ENCODE results near the gene NCK2. TPM values are rescaled to one million over a fixed set of nuclear protein-coding genes. Genes with fewer than 3 reads are reported as not detected.

The NCK2 gene
- total RNA-seq, 5 donors from 2014 or later (not counting 1 experiment from before 2014, with no cell fraction given), result 97.7 to 154 (median 120) TPM

DNA sequence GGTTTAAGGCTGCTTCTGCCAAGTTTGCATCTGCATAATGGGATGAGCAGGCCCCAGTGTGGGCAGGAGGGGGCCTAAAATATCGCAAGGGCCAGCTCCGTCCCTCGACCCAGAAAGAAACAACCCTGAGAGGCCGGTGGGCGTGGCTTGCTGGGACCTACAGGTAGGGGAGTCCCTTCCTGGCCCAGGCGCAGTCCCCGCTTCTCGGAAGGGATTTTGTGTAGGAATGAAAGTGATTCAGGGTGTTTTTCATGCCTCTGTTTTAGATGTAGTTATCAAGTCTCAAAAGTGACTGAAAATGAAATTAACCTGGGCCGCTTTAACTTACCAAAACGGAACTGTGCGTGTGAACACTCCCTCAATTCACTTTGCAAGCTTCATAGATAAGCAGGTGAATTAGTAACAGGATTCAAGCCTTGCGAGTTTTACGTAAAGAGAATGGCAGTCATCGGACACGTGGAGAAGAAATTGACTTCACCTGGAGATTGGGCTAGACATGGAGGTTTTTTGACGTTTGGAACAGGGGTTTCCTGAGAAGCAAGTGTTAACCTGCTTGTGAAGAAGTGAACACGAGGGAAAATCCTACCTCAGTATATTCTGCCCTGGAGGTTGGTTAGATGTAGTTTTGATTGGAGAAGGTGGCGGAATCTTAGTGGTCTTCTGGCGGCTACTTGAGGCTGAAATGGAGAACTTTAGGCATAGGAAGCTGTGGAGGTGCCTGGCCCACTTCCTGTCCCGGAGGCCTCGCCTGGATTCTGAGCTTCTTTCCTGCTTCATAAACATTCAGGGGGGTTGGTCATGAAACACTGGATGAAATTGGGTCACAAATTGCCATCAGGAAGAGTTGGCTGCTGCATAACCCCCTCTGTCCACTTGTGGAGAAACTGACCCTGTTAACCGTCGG is 1.7 kb downstream of the NCK2 start:
- peak; percentile 15 to 41 (median 26) for ATAC-seq (replicated peaks in 1 of 4)
- CTCF ChIA-PET, result interaction anchor here in 1 of 2 donors (0.6 to 3.5 kb wide), 9 partner anchors 8 to 340 kb away, joined by 3 to 20 read pairs (median 4); no protein-coding TSS in a partner anchor
- Mint-ChIP-seq H3K27ac (peak overlapping the region; percentile 92 to 98), H3K36me3 (peaks cover 22% of the 10 kb centered on the region), H3K4me1 (peaks cover 78 to 87% (median 79%) of the 10 kb centered on the region in 3 donors), H3K9me3 (peaks cover 0 to 6% (median 0%) of the 10 kb centered on the region in 3 donors), H3K4me3 (peak overlapping the region; percentile 95 to 98 (median 98)), H3K27me3 (no peaks in the 10 kb centered on the region)
- Histone ChIP-seq H3K4me1 (ENCODE audit: control insufficient read depth in 1 of 2, extremely low read depth in 1 of 2, insufficient read depth in 2 of 2, low read length in 2 of 2) (peaks cover 47 to 75% of the 10 kb centered on the region in 2 experiments), H3K9me3 (no peaks in the 10 kb centered on the region), H3K27ac (ENCODE audit: low read length) (peak overlapping the region; percentile 90), H3K4me3 (ENCODE audit: control insufficient read depth in 1 of 2, extremely low read depth in 1 of 2, low read length in 1 of 2) (peak overlapping the region; percentile 78 to 95), H3K36me3 (ENCODE audit: control insufficient read depth in 2 of 2, extremely low read depth in 1 of 2, insufficient read depth in 1 of 2, low read length in 1 of 2) (peaks cover 0 to 15% of the 10 kb centered on the region in 2 donors), H3K27me3 (replicated peaks in 1 of 2; ENCODE audit: control insufficient read depth in 2 of 2, extremely low read depth in 1 of 2, insufficient read depth in 2 of 2, low read length in 1 of 2) (no peaks in the 10 kb centered on the region)
- 3% methylated on average over 16 of the region's 23 CpGs for WGBS (ENCODE audit: insufficient coverage)
- peak; percentile 49 to 83 (median 69) for DNase-seq
- POLR2A ChIA-PET, result interaction anchor here (0.5 to 2.0 kb wide), 10 partner anchors 9 to 118 kb away, joined by 3 to 11 read pairs (median 4); no protein-coding TSS in a partner anchor

DNA sequence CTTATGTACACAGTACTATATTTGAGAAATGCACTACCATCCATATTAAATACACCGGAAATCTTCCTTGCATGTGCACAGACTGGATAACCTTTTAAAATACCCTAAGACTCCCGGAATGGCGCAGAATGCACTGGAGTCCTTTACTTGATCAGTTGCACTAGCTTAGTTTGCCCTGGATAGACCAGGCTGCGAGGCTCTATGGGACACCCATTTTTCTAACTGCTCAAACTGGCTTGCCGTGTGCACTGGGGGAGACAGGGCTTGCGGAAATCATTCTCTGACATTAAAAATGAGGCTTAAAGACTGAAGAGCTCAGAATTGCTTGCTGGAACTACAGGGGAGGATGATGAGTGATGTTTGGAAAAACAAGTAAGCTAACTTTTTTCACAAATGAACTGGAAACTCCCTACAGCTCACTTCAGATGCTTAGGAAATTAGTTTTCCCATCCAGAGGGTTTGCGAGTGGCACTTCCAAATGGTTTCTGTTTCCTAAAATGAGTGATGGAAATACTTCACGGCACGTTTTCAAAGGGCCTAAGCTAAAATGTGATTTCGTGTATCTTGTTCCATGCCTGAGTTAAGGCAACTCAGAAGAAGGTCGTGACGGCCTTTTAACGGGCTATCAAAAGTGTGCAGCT is 2.7 kb downstream of the NCK2 start:
- Mint-ChIP-seq H3K4me1 (peaks cover 78 to 86% (median 78%) of the 10 kb centered on the region in 3 donors), H3K27me3 (no peaks in the 10 kb centered on the region), H3K36me3 (peaks cover 25% of the 10 kb centered on the region), H3K27ac (peak overlapping the region; percentile 92 to 98), H3K9me3 (peaks cover 0 to 2% (median 0%) of the 10 kb centered on the region in 3 donors), H3K4me3 (peak overlapping the region; percentile 95 to 98 (median 98))
- peaks cover 56 to 75% of the 10 kb centered on the region in 2 experiments for H3K4me1 ChIP-seq (ENCODE audit: control insufficient read depth in 1 of 2, extremely low read depth in 1 of 2, insufficient read depth in 2 of 2, low read length in 2 of 2)
- H3K9me3 ChIP-seq, result no peaks in the 10 kb centered on the region
- no peak for ATAC-seq (replicated peaks in 1 of 4)
- CTCF ChIA-PET, result interaction anchor here in 1 of 2 donors (0.6 to 3.5 kb wide), 6 partner anchors 9 to 339 kb away, joined by 3 to 20 read pairs (median 4); no protein-coding TSS in a partner anchor
- peak overlapping the region; percentile 90 for H3K27ac ChIP-seq (ENCODE audit: low read length)
- peaks cover 3 to 18% of the 10 kb centered on the region in 2 donors for H3K36me3 ChIP-seq (ENCODE audit: control insufficient read depth in 2 of 2, extremely low read depth in 1 of 2, insufficient read depth in 1 of 2, low read length in 1 of 2)
- 19% methylated on average over 11 of the region's 13 CpGs for WGBS (ENCODE audit: insufficient coverage)
- peak in 1 of 35 experiments; percentile 43 for DNase-seq
- H3K4me3 ChIP-seq (ENCODE audit: control insufficient read depth in 1 of 2, extremely low read depth in 1 of 2, low read length in 1 of 2), result peak overlapping the region; percentile 78 to 95
- POLR2A ChIA-PET, result interaction anchor here (0.5 to 2.0 kb wide), 9 partner anchors 8 to 112 kb away, joined by 3 to 11 read pairs (median 5); no protein-coding TSS in a partner anchor
- H3K27me3 ChIP-seq (replicated peaks in 1 of 2; ENCODE audit: control insufficient read depth in 2 of 2, extremely low read depth in 1 of 2, insufficient read depth in 2 of 2, low read length in 1 of 2), result no peaks in the 10 kb centered on the region

GRCh38 chr2:105747991-105748390 is 3.3 kb downstream of the NCK2 start:
- H3K27me3 ChIP-seq (replicated peaks in 1 of 2; ENCODE audit: control insufficient read depth in 2 of 2, extremely low read depth in 1 of 2, insufficient read depth in 2 of 2, low read length in 1 of 2), result no peaks in the 10 kb centered on the region
- peak overlapping the region; percentile 90 for H3K27ac ChIP-seq (ENCODE audit: low read length)
- ATAC-seq (replicated peaks in 1 of 4), result peak in 1 of 4 experiments; percentile 30
- Mint-ChIP-seq H3K4me1 (peaks cover 78 to 86% (median 78%) of the 10 kb centered on the region in 3 donors), H3K36me3 (peaks cover 30% of the 10 kb centered on the region), H3K27ac (peak overlapping the region; percentile 92 to 98), H3K9me3 (no peaks in the 10 kb centered on the region), H3K4me3 (peak overlapping the region; percentile 95 to 98 (median 98)), H3K27me3 (no peaks in the 10 kb centered on the region)
- POLR2A ChIA-PET, result interaction anchor here in 1 of 2 donors (0.7 to 1.6 kb wide), 5 partner anchors 8 to 223 kb away, joined by 3 to 11 read pairs (median 5); no protein-coding TSS in a partner anchor
- CTCF ChIA-PET, result interaction anchor here in 1 of 2 donors (1.4 to 3.5 kb wide), 4 partner anchors 9 to 126 kb away, joined by 4 to 20 read pairs (median 5); no protein-coding TSS in a partner anchor
- H3K36me3 ChIP-seq (ENCODE audit: control insufficient read depth in 2 of 2, extremely low read depth in 1 of 2, insufficient read depth in 1 of 2, low read length in 1 of 2), result peaks cover 3 to 21% of the 10 kb centered on the region in 2 donors
- H3K4me3 ChIP-seq (ENCODE audit: control insufficient read depth in 1 of 2, extremely low read depth in 1 of 2, low read length in 1 of 2), result peak overlapping the region in 1 of 2 donors; percentile 78
- DNase-seq, result peak in 4 of 35 experiments; percentile 37 to 64 (median 42)
- H3K4me1 ChIP-seq (ENCODE audit: control insufficient read depth in 1 of 2, extremely low read depth in 1 of 2, insufficient read depth in 2 of 2, low read length in 2 of 2), result peaks cover 62 to 77% of the 10 kb centered on the region in 2 experiments
- WGBS (ENCODE audit: insufficient coverage), result 0% methylated on average over 2 of the region's 4 CpGs
- no peaks in the 10 kb centered on the region for H3K9me3 ChIP-seq

DNA sequence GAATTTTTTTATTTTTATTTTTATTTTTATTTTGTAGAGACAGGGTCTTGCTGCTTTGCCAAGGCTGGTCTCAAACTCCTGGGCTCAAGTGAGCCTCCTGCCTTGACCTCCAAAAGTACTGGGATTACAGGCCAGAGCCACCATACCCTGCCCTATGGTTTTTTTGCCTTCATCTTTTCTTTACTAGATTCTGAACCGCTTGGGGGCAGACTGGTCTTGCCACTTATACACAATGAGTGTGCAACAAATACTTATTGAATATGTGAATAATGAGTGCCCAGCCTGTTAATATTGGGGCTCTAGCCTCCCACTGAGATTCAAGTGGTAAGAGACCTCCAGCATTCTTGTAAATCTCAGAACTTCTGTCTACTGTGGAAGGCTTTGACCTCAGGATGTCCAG is 3.9 kb downstream of the NCK2 start:
- H3K4me3 ChIP-seq (ENCODE audit: control insufficient read depth in 1 of 2, extremely low read depth in 1 of 2, low read length in 1 of 2), result peak overlapping the region in 1 of 2 donors; percentile 78
- peaks cover 6 to 21% of the 10 kb centered on the region in 2 donors for H3K36me3 ChIP-seq (ENCODE audit: control insufficient read depth in 2 of 2, extremely low read depth in 1 of 2, insufficient read depth in 1 of 2, low read length in 1 of 2)
- Mint-ChIP-seq H3K27ac (peak overlapping the region; percentile 92 to 98), H3K36me3 (peaks cover 32% of the 10 kb centered on the region), H3K4me3 (peak overlapping the region; percentile 95 to 98 (median 98)), H3K4me1 (peaks cover 78 to 86% (median 78%) of the 10 kb centered on the region in 3 donors), H3K27me3 (no peaks in the 10 kb centered on the region), H3K9me3 (no peaks in the 10 kb centered on the region)
- no peak for ATAC-seq (replicated peaks in 1 of 4)
- H3K27me3 ChIP-seq (replicated peaks in 1 of 2; ENCODE audit: control insufficient read depth in 2 of 2, extremely low read depth in 1 of 2, insufficient read depth in 2 of 2, low read length in 1 of 2), result no peaks in the 10 kb centered on the region
- H3K27ac ChIP-seq (ENCODE audit: low read length), result peak overlapping the region; percentile 90
- DNase-seq, result peak in 2 of 35 experiments; percentile 19 to 49
- H3K4me1 ChIP-seq (ENCODE audit: control insufficient read depth in 1 of 2, extremely low read depth in 1 of 2, insufficient read depth in 2 of 2, low read length in 2 of 2), result peaks cover 65 to 80% of the 10 kb centered on the region in 2 experiments
- ChIA-PET CTCF (interaction anchor here in 1 of 2 donors (1.4 to 2.8 kb wide), 2 partner anchors 10 to 42 kb away, joined by 4 to 6 read pairs; no protein-coding TSS in a partner anchor), POLR2A (interaction anchor here (0.6 to 0.7 kb wide), 2 partner anchors 24 to 223 kb away, joined by 3 to 7 read pairs; no protein-coding TSS in a partner anchor)
- no CpG with 5 or more reads among the region's 1 CpG for WGBS (ENCODE audit: insufficient coverage)
- no peaks in the 10 kb centered on the region for H3K9me3 ChIP-seq

DNA sequence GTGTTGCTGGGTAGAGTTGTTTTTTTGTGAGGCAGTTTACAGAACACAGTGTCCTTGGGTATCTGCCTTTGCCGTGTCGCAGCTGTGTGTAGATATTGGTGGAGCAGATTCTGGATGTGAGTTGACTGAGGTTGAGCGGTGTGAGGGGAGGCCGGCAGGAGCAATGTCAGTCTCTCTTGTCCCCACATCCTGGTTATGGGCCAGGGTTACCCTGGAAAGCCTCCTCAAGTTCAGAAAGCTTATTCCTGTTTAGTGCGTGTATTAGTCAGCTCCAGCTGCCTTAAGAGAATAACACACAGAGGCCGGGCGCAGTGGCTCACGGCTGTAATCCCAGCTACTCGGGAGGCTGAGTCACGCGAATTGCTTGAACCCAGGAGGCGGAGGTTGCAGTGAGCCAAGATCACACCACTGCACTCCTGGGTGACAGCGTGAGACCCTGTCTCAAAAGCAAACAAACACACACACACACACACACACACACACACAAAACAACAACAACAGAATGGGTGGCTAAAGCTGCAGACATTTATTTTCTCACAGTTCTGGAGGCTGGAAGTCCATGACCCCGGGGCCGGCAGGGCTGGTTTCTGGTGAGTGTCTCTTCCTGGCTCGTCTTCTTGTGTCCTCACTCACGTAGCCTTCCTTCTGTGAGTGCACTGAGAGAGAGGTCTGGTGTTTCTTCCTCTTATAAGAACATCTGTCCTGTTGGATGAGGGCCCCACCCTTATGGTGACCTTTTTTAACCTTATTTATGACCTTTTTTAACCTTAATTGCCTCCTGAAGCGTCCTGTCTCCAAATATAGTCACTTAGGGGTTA is 5.1 kb downstream of the NCK2 start:
- ATAC-seq (replicated peaks in 1 of 4), result no peak
- Mint-ChIP-seq H3K27ac (peak overlapping the region; percentile 92 to 98), H3K4me3 (peak overlapping the region; percentile 76 to 98 (median 77)), H3K4me1 (peaks cover 83 to 90% (median 83%) of the 10 kb centered on the region in 3 donors), H3K9me3 (no peaks in the 10 kb centered on the region), H3K36me3 (peaks cover 33% of the 10 kb centered on the region), H3K27me3 (no peaks in the 10 kb centered on the region)
- H3K4me3 ChIP-seq (ENCODE audit: control insufficient read depth in 1 of 2, extremely low read depth in 1 of 2, low read length in 1 of 2), result peak overlapping the region; percentile 17 to 78
- 35% methylated on average over 10 of the region's 18 CpGs for WGBS (ENCODE audit: insufficient coverage)
- peak in 5 of 35 experiments; percentile 26 to 58 (median 41) for DNase-seq
- CTCF ChIA-PET, result interaction anchor here (0.6 to 1.4 kb wide), 5 partner anchors 11 to 318 kb away, joined by 3 to 4 read pairs (median 3); no protein-coding TSS in a partner anchor
- POLR2A ChIA-PET, result interaction anchor here in 1 of 2 donors (0.5 to 0.6 kb wide), 2 partner anchors 8 to 44 kb away, joined by 3 to 6 read pairs; no protein-coding TSS in a partner anchor
- peaks cover 71 to 84% of the 10 kb centered on the region in 2 experiments for H3K4me1 ChIP-seq (ENCODE audit: control insufficient read depth in 1 of 2, extremely low read depth in 1 of 2, insufficient read depth in 2 of 2, low read length in 2 of 2)
- H3K9me3 ChIP-seq, result no peaks in the 10 kb centered on the region
- no peaks in the 10 kb centered on the region for H3K27me3 ChIP-seq (replicated peaks in 1 of 2; ENCODE audit: control insufficient read depth in 2 of 2, extremely low read depth in 1 of 2, insufficient read depth in 2 of 2, low read length in 1 of 2)
- H3K27ac ChIP-seq (ENCODE audit: low read length), result peak overlapping the region; percentile 90
- peaks cover 6 to 21% of the 10 kb centered on the region in 2 donors for H3K36me3 ChIP-seq (ENCODE audit: control insufficient read depth in 2 of 2, extremely low read depth in 1 of 2, insufficient read depth in 1 of 2, low read length in 1 of 2)
